Fibroblast of pulmonary artery (primary cell): Measurements from ENCODE around the gene CDS1.
A peak's percentile ranks its signal among the peaks of the same experiment; 100 is the strongest.

ENCODE experiments used
- DNase-seq: peaks from one replicate; pipeline ENCODE4 v3.0.0-alpha.2; 2010; ENCODE audit warnings: low read depth
- H3K4me3 ChIP-seq: replicated peaks from 2 replicates; pipeline ENCODE4 v1.5.1; 2011; ENCODE audit warnings: low read depth, mild to moderate bottlenecking, control low read depth, low read length, moderate library complexity
- CTCF ChIP-seq: IDR thresholded peaks from 2 replicates; pipeline ENCODE4 v1.5.1; 2011; ENCODE audit warnings: mild to moderate bottlenecking, control low read depth, low read length, inconsistent platforms; ENCODE audit errors: missing control alignments

The CDS1 gene

GRCh38 chr4:84579403-84579776 is 3.5 kb upstream of the CDS1 start:
- H3K4me3 ChIP-seq: no peak overlapping the region
- DNase-seq: no peak
- TF ChIP-seq CTCF: no peak

- TF ChIP-seq CTCF: no peak
Measured at GRCh38 chr4:84582302-84582987, 482 bp upstream of the CDS1 start.

GRCh38 chr4:84583876-84584380 is 1.0 kb downstream of the CDS1 start:
- peak overlapping the region; percentile 55 for H3K4me3 ChIP-seq
- TF ChIP-seq CTCF: no peak
- DNase-seq: no peak

More at GRCh38 chr4:84582302-84582987, 482 bp upstream of the CDS1 start:
- H3K4me3 ChIP-seq: peak overlapping the region; percentile 55
- DNase-seq: peak; percentile 46

GRCh38 chr4:84585251-84585650 is 2.3 kb downstream of the CDS1 start:
- no peak overlapping the region for H3K4me3 ChIP-seq
- DNase-seq: no peak
- TF ChIP-seq CTCF: no peak

- TF ChIP-seq CTCF: no peak
- no peak for DNase-seq
- H3K4me3 ChIP-seq: no peak overlapping the region
Measured at GRCh38 chr4:84594724-84595123, 11.8 kb downstream of the CDS1 start.

- DNase-seq: no peak
- TF ChIP-seq CTCF: no peak
- no peak overlapping the region for H3K4me3 ChIP-seq
Measured at GRCh38 chr4:84596826-84597225, 13.9 kb downstream of the CDS1 start.

GRCh38 chr4:84597450-84597849 is 14.5 kb downstream of the CDS1 start:
- DNase-seq: no peak
- no peak for TF ChIP-seq CTCF
- no peak overlapping the region for H3K4me3 ChIP-seq
